Retinal pigment epithelial cell (primary cell): ENCODE data around the gene NHLH1.

Experiments used
- DNase-seq: peaks from one replicate; pipeline ENCODE4 v3.0.0-alpha.2; 2010; ENCODE audit warnings: low read depth
- H3K4me3 ChIP-seq: 2 replicates; pipeline ENCODE4 v1.5.1; 2011; ENCODE audit warnings: mild to moderate bottlenecking, low read length, control low read depth, moderate library complexity
- TF ChIP-seq, protein P1 (sequence below): conservative IDR thresholded peaks from 2 replicates; pipeline ENCODE4 v1.5.1; 2011; ENCODE audit warnings: low read depth, low read length, control low read depth, inconsistent platforms

Gene NHLH1

DNA sequence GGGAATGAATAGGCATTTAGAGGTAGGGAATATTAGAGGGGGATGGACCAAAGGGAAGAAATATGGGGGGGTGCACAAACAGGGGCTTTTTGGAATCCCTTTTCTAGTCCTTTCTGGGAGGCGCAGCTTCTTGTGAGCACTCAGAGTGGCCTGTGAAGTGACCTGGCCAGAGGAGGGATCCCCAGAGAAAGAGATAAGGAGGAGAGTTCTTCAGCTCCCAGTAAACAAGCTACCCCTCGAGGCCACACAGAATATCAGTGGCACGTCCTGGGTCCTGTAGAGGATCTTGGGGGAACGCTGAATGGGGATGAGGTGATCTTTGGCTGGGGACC, 52.9 kb downstream of the NHLH1 start:
- no peak overlapping the region for H3K4me3 ChIP-seq
- TF ChIP-seq, protein P1, sequence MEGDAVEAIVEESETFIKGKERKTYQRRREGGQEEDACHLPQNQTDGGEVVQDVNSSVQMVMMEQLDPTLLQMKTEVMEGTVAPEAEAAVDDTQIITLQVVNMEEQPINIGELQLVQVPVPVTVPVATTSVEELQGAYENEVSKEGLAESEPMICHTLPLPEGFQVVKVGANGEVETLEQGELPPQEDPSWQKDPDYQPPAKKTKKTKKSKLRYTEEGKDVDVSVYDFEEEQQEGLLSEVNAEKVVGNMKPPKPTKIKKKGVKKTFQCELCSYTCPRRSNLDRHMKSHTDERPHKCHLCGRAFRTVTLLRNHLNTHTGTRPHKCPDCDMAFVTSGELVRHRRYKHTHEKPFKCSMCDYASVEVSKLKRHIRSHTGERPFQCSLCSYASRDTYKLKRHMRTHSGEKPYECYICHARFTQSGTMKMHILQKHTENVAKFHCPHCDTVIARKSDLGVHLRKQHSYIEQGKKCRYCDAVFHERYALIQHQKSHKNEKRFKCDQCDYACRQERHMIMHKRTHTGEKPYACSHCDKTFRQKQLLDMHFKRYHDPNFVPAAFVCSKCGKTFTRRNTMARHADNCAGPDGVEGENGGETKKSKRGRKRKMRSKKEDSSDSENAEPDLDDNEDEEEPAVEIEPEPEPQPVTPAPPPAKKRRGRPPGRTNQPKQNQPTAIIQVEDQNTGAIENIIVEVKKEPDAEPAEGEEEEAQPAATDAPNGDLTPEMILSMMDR: no peak

DNA sequence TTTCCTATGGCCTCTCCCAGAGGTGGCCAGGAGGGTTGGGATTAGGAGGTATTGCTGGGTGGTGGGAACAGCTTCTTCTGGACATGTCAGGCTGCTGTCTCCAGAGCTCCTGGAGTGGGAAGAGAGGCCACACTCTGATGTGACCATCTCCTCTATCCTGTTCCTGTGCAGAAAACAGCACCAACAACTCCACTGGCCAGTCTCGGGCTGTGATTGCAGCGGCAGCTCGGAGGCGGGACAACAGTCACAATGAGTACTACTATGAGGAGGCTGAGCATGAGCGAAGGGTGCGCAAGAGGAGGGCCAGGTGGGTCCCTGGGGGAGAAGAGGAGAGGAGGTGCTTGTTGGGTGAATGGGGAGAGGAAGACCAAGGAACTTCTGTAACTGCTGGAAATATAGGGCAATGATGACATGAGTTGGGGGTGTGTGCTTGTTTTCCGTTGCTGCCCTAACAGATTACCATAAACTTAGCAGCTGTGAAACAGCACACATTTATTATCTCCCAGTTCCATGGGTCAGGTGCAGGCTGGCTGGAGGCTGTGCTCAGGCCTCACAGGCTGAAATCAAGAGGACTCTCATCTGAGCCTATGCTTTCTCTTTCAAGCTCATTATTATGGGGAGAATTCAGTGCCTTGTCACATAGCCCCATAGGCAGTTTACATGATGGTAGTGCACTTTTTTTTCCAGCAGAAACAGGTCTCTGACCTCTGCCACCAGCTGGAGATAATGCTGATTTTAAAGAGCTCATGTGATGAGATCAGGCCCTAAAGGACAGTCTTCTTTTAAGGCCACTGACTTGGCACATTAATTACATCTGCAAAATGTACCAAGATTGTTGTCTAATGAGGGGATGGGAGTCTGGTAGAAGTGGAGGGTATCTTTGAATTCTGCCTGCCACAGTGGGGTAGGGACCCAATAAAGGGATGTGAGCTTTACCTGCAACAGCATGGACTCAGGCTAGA, 54.3 kb downstream of the NHLH1 start:
- no peak for DNase-seq
- H3K4me3 ChIP-seq: no peak overlapping the region
- TF ChIP-seq, protein P1: no peak

More for the DNA sequence above, 52.9 kb downstream of the NHLH1 start:
- no peak for DNase-seq

DNA sequence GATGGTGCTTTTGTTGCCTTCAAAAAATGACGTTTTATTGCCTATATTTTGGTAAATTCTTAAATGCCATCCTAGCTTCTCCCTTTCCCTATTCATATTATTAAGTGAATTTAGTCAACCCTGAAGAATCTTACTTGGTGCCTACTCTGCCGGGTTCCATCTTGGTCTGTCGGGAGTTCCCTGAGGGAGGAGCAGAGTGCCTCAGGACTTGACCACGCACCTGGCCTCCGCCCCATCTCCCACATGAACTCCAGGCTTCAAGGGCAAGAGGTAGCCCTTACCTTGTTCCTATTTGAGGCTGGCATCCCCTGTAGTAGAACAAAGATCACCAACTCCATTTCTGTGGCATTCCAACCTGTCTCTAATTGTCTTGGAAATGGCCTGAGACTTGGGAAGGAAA, 55.0 kb downstream of the NHLH1 start:
- no peak overlapping the region for H3K4me3 ChIP-seq
- no peak for DNase-seq
- TF ChIP-seq, protein P1: no peak
